GM12892 (cell line): ENCODE measurements around the gene CARNS1.

Experiments
- POLR2A ChIP-seq: IDR thresholded peaks from 2 replicates; pipeline ENCODE4 v1.6.1; 2011; ENCODE audit warnings: low read depth, low read length, control low read depth
- POLR2AphosphoS5 ChIP-seq: IDR thresholded peaks from 2 replicates; pipeline ENCODE4 v1.6.1; 2011; ENCODE audit warnings: low read depth, low read length, control low read depth
- TAF1 ChIP-seq: IDR thresholded peaks from 2 replicates; pipeline ENCODE4 v1.6.1; 2011; ENCODE audit warnings: low read depth, mild to moderate bottlenecking, control low read depth, low read length, borderline replicate concordance

DNA sequence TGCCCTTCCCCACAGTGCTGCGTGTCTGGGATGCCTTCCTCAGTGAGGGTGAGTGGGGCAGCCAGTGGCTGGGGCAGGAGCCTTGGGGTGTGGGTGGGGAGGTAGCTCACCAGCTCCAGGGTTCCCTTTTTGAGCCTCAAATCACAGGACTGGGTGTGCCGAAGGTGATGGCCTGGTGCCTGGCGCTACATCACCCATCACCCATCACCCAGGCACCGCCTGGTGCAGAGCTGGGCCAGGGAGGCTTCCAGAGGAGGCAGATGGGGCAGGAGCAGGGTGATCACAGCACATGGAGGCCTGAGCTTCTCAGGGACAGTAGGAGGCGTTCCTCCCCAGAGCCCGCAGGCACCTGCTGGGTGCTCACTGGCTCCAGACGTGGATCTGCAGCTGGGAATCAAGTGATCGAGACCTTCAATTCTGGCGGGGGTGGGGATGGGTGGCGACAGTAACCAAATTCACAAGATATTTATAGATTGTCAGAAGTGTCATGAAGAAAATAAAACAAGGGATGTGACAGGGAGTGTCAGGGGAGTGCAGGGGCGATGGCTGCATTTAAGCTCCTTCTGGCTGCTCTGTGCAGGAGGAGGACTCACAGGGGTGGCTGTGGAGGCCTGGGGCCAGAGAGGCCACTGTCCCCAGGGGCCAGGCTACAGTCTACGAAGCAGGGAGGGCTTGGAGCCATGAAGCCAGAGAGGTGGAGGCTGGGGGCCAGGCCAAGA is 8.3 kb upstream of the CARNS1 start:
- peak; percentile 22; the same call in 1 of the 2 replicates for TF ChIP-seq POLR2A
- no peak for TF ChIP-seq POLR2AphosphoS5
- no peak for TF ChIP-seq TAF1
